ENCODE data around the gene RHCG. TPM values are rescaled to one million over a fixed set of nuclear protein-coding genes. Genes with fewer than 3 reads are reported as not detected.

RHCG gene
- total and polyA plus RNA-seq, 5 donors from 2014 or later: not detected

DNA sequence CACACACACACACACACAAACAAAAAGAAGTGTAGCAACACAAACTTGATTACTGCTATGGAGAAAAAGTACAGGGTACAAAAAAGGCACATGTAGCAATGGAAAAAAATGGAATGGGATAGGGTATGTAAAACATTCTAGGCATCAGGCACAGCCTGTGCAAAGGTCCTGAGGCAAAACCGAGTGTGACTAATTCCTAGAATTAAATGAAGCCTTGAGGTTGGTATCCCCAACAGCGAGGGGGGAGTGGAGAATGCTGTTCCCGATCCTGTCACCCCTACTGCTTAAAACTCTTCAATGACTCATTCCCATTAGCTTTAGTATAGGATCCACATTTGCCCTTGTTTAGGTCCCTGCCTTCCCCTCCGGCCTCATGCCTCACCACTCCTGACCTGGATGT, 37.9 kb downstream of the RHCG start:
- no peaks in the 10 kb centered on the region for H3K36me3 ChIP-seq (ENCODE audit: control insufficient read depth, insufficient read depth, low read length)
- Mint-ChIP-seq H3K4me1 (no peaks in the 10 kb centered on the region), H3K36me3 (no peaks in the 10 kb centered on the region), H3K27ac (peak overlapping the region in 1 of 3 donors; percentile 15), H3K9me3 (peaks cover 0 to 19% (median 3%) of the 10 kb centered on the region in 7 donors), H3K4me3 (no peak overlapping the region), H3K27me3 (peaks cover 28% of the 10 kb centered on the region)
- H3K27ac ChIP-seq (ENCODE audit: insufficient read depth, low read length, poor library complexity, severe bottlenecking): no peak overlapping the region
- DNase-seq (no peak), ATAC-seq (ENCODE audit: low read depth in 2 of 2) (no peak)
- no peak overlapping the region for H3K4me3 ChIP-seq (ENCODE audit: low read depth, low read length)
- H3K4me1 ChIP-seq (ENCODE audit: control insufficient read depth, insufficient read depth, low read length, poor library complexity, severe bottlenecking): no peaks in the 10 kb centered on the region
- peaks cover 7 to 11% of the 10 kb centered on the region in 2 experiments for H3K9me3 ChIP-seq (ENCODE audit: control insufficient read depth in 2 of 2, low read length in 2 of 2)
- H3K27me3 ChIP-seq (ENCODE audit: control insufficient read depth, insufficient read depth, low read length): peaks cover 6% of the 10 kb centered on the region

DNA sequence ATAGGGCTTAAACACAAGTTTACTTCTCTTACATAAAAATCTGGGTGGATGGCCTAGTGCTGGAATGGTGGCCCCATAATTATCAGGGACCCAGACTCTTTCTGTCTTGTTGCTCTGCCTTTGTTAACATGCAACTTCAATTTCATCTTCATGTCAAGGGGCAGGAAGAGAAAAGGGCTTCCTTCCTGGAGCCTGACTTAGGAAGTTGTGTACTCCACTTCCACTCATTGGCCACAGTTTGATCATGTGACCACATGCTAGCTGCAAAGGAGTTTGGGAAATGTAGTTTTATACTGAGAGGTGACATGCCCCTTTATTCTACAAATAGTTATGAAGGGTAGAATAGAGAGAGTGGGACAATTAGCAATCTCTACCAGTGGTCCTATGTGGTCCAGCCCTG, 39.3 kb downstream of the RHCG start:
- Mint-ChIP-seq H3K4me3 (no peak overlapping the region), H3K36me3 (no peaks in the 10 kb centered on the region)

DNA sequence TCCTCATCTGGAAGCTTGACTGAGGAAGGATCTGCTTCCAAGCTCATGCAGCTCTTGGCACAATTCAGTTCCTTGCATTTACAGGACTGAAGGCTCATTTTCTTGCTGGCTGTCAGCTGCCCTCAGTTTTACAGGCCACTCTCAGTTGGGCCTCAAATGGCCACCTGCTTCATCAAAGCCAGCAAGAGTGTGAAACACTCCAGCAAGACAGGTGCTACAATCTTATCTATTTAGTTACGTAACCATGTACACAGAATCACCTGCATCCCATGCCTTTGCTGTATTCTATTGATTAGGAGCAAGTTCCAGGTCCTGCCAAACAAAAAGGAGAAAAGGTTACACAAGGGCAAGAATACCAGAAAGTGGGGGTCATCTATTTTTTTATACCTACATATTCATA, 40.8 kb downstream of the RHCG start:
- Mint-ChIP-seq H3K36me3 (no peaks in the 10 kb centered on the region), H3K9me3 (peaks cover 0 to 21% (median 3%) of the 10 kb centered on the region in 7 donors), H3K27me3 (peaks cover 54% of the 10 kb centered on the region), H3K4me1 (no peaks in the 10 kb centered on the region), H3K27ac (no peak overlapping the region), H3K4me3 (no peak overlapping the region)
- Histone ChIP-seq H3K9me3 (ENCODE audit: control insufficient read depth in 2 of 2, low read length in 2 of 2) (peaks cover 7 to 11% of the 10 kb centered on the region in 2 experiments), H3K4me3 (ENCODE audit: low read depth, low read length) (no peak overlapping the region), H3K27ac (ENCODE audit: insufficient read depth, low read length, poor library complexity, severe bottlenecking) (no peak overlapping the region), H3K36me3 (ENCODE audit: control insufficient read depth, insufficient read depth, low read length) (no peaks in the 10 kb centered on the region), H3K27me3 (ENCODE audit: control insufficient read depth, insufficient read depth, low read length) (peaks cover 6% of the 10 kb centered on the region), H3K4me1 (ENCODE audit: control insufficient read depth, insufficient read depth, low read length, poor library complexity, severe bottlenecking) (no peaks in the 10 kb centered on the region)
- DNase-seq (no peak), ATAC-seq (ENCODE audit: low read depth in 2 of 2) (no peak)

More for the DNA sequence above, 39.3 kb downstream of the RHCG start:
- Mint-ChIP-seq H3K9me3 (peaks cover 0 to 19% (median 3%) of the 10 kb centered on the region in 7 donors), H3K4me1 (no peaks in the 10 kb centered on the region), H3K27me3 (peaks cover 41% of the 10 kb centered on the region), H3K27ac (no peak overlapping the region)
- H3K27ac ChIP-seq (ENCODE audit: insufficient read depth, low read length, poor library complexity, severe bottlenecking): no peak overlapping the region
- DNase-seq (peak in 1 of 3 donors; percentile 46), ATAC-seq (ENCODE audit: low read depth in 2 of 2) (no peak)
- H3K4me3 ChIP-seq (ENCODE audit: low read depth, low read length): no peak overlapping the region
- no peaks in the 10 kb centered on the region for H3K36me3 ChIP-seq (ENCODE audit: control insufficient read depth, insufficient read depth, low read length)
- H3K27me3 ChIP-seq (ENCODE audit: control insufficient read depth, insufficient read depth, low read length): peaks cover 6% of the 10 kb centered on the region
- peaks cover 7 to 11% of the 10 kb centered on the region in 2 experiments for H3K9me3 ChIP-seq (ENCODE audit: control insufficient read depth in 2 of 2, low read length in 2 of 2)
- no peaks in the 10 kb centered on the region for H3K4me1 ChIP-seq (ENCODE audit: control insufficient read depth, insufficient read depth, low read length, poor library complexity, severe bottlenecking)

DNA sequence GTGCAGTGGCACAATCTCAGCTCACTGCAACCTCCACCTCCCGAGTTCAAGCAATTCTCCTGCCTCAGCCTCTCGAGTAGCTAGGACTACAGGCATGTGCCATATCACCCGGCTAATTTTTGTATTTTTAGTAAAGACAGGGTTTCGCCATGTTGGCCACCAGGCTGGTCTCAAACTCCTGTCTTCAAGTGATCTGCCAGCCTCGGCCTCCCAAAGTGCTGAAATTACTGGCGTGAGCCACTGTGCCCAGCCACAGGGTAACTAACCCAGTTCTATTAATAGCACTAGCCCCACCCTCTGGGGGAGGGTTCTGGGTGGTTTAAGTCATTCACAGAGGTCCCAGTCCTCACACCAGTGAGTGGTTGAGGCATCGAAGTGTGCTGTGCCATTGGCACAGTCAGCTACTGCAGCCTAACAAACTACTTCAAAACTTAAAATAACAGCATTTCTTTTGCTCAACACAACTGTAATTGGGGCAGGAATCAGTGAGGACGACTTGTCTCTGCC, 44.0 kb downstream of the RHCG start:
- H3K4me1 Mint-ChIP-seq: no peaks in the 10 kb centered on the region
- Histone ChIP-seq H3K9me3 (ENCODE audit: control insufficient read depth in 2 of 2, low read length in 2 of 2) (peaks cover 7 to 10% of the 10 kb centered on the region in 2 experiments), H3K4me1 (ENCODE audit: control insufficient read depth, insufficient read depth, low read length, poor library complexity, severe bottlenecking) (no peaks in the 10 kb centered on the region), H3K36me3 (ENCODE audit: control insufficient read depth, insufficient read depth, low read length) (no peaks in the 10 kb centered on the region), H3K4me3 (ENCODE audit: low read depth, low read length) (no peak overlapping the region), H3K27me3 (ENCODE audit: control insufficient read depth, insufficient read depth, low read length) (peaks cover 5% of the 10 kb centered on the region), H3K27ac (ENCODE audit: insufficient read depth, low read length, poor library complexity, severe bottlenecking) (no peak overlapping the region)
- no peak for ATAC-seq (ENCODE audit: low read depth in 2 of 2)
- peaks cover 41% of the 10 kb centered on the region for H3K27me3 Mint-ChIP-seq
- H3K9me3 Mint-ChIP-seq: peaks cover 0 to 12% (median 4%) of the 10 kb centered on the region in 7 donors
- H3K36me3 Mint-ChIP-seq: no peaks in the 10 kb centered on the region
- no peak overlapping the region for H3K27ac Mint-ChIP-seq
- no peak for DNase-seq
- no peak overlapping the region for H3K4me3 Mint-ChIP-seq

DNA sequence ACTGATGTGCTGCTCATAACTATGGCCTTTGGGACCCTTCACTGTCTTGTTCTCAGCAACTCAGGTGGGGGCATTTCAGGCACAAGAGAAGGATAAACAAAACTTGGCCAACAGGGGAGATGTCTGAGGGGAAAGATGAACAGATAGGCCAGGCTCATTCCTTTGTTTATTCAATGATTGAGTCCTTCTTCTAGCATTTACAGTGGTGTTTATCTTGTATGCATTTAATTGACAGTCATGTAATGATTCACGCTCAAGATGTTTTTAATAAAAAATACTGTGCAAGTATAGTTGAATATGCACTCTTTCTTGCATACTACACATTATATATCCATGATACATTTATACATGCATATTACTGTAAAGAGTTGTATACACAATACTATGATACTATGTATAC, 44.5 kb downstream of the RHCG start:
- H3K27ac Mint-ChIP-seq: no peak overlapping the region
- H3K27me3 Mint-ChIP-seq: peaks cover 46% of the 10 kb centered on the region
- H3K9me3 Mint-ChIP-seq: peaks cover 0 to 8% (median 4%) of the 10 kb centered on the region in 7 donors

DNA sequence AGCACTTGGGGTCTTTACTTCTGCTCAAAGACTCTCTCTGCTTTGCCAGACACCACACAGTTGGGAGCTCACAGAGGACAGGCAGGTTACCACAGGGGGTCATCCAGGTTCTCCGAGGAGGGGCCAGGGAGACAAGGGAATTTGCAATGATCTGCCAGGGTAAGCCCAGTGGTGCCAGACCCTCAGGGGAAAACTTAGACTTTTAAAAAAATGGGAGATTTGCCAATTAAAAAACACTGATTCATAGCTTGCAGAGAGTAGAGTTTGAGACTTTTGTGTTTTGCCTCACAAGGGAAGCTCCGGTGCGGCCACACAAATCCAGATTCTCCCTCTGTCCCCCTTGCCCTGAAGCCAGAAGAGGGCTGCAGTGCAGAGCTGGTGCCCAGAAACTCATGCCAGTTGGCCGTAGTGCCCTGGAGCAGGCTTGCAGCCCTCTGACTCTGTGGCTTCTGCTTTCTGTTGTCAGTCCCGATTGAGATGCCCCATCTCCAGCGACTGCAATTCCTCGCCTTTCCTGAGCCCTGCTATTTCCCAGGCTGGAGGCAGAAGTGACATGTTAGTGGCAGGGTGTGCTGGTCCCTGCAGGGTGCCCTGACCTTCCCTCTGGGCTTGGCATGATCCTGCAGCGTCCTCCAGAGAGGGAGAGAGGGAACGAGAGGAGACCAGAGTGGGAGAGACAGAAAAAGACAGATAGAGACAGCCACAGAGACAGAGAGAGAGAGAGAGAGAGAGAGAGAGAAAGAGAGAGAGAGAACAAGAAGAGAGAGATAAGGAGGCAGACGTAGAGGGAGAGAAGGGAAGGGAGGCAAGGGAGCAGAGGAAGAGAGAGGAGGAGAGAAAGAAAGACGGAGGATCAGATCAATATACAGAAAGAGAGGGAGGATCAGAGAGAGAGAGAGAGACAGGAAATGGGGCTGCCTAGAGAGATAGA, 46.0 kb downstream of the RHCG start:
- Histone ChIP-seq H3K27ac (ENCODE audit: insufficient read depth, low read length, poor library complexity, severe bottlenecking) (no peak overlapping the region), H3K4me1 (ENCODE audit: control insufficient read depth, insufficient read depth, low read length, poor library complexity, severe bottlenecking) (no peaks in the 10 kb centered on the region), H3K36me3 (ENCODE audit: control insufficient read depth, insufficient read depth, low read length) (no peaks in the 10 kb centered on the region), H3K4me3 (ENCODE audit: low read depth, low read length) (no peak overlapping the region), H3K27me3 (ENCODE audit: control insufficient read depth, insufficient read depth, low read length) (peaks cover 5% of the 10 kb centered on the region), H3K9me3 (ENCODE audit: control insufficient read depth in 2 of 2, low read length in 2 of 2) (no peaks in the 10 kb centered on the region)
- Mint-ChIP-seq H3K36me3 (no peaks in the 10 kb centered on the region), H3K4me1 (peaks cover 0 to 2% (median 0%) of the 10 kb centered on the region in 4 donors), H3K27me3 (peaks cover 49% of the 10 kb centered on the region), H3K4me3 (no peak overlapping the region), H3K9me3 (peaks cover 0 to 4% (median 1%) of the 10 kb centered on the region in 7 donors), H3K27ac (no peak overlapping the region)
- no peak for DNase-seq
- ATAC-seq (ENCODE audit: low read depth in 2 of 2): no peak

More for the DNA sequence above, 44.5 kb downstream of the RHCG start:
- H3K36me3 Mint-ChIP-seq: no peaks in the 10 kb centered on the region
- no peaks in the 10 kb centered on the region for H3K4me1 Mint-ChIP-seq
- no peak overlapping the region for H3K4me3 ChIP-seq (ENCODE audit: low read depth, low read length)
- H3K27me3 ChIP-seq (ENCODE audit: control insufficient read depth, insufficient read depth, low read length): peaks cover 5% of the 10 kb centered on the region
- no peaks in the 10 kb centered on the region for H3K4me1 ChIP-seq (ENCODE audit: control insufficient read depth, insufficient read depth, low read length, poor library complexity, severe bottlenecking)
- no peak overlapping the region for H3K4me3 Mint-ChIP-seq
- ATAC-seq (ENCODE audit: low read depth in 2 of 2): no peak
- no peak overlapping the region for H3K27ac ChIP-seq (ENCODE audit: insufficient read depth, low read length, poor library complexity, severe bottlenecking)
- DNase-seq: no peak
- H3K9me3 ChIP-seq (ENCODE audit: control insufficient read depth in 2 of 2, low read length in 2 of 2): peaks cover 3 to 5% of the 10 kb centered on the region in 2 experiments
- H3K36me3 ChIP-seq (ENCODE audit: control insufficient read depth, insufficient read depth, low read length): no peaks in the 10 kb centered on the region

DNA sequence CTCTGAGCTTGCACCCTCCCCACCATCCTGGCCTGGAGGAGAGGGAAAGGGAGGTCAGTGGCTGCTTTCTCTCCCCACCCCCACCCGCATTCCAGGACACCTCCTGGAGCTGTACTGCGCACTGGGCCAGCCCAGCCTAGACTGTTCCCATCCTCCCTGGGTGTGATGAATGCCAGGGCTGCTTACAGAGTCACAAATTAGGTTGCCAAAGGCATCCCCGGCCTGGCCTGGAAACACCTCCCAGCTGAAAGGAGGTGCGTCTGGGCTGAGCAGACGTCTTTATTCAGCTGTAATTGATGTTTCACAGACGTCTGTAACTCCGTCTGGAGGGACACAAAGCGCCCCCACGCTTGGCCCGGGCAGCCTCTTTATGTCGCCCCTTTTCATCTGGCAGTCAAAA, 47.6 kb downstream of the RHCG start:
- Histone ChIP-seq H3K4me1 (ENCODE audit: control insufficient read depth, insufficient read depth, low read length, poor library complexity, severe bottlenecking) (no peaks in the 10 kb centered on the region), H3K9me3 (ENCODE audit: control insufficient read depth in 2 of 2, low read length in 2 of 2) (no peaks in the 10 kb centered on the region), H3K36me3 (ENCODE audit: control insufficient read depth, insufficient read depth, low read length) (no peaks in the 10 kb centered on the region), H3K27ac (ENCODE audit: insufficient read depth, low read length, poor library complexity, severe bottlenecking) (no peak overlapping the region), H3K4me3 (ENCODE audit: low read depth, low read length) (no peak overlapping the region), H3K27me3 (ENCODE audit: control insufficient read depth, insufficient read depth, low read length) (peaks cover 2% of the 10 kb centered on the region)
- ATAC-seq (ENCODE audit: low read depth in 2 of 2): no peak
- H3K4me1 Mint-ChIP-seq: peaks cover 0 to 2% (median 0%) of the 10 kb centered on the region in 4 donors
- H3K27ac Mint-ChIP-seq: no peak overlapping the region
- H3K9me3 Mint-ChIP-seq: peaks cover 0 to 4% (median 0%) of the 10 kb centered on the region in 7 donors
- no peaks in the 10 kb centered on the region for H3K36me3 Mint-ChIP-seq
- no peak overlapping the region for H3K4me3 Mint-ChIP-seq
- peaks cover 52% of the 10 kb centered on the region for H3K27me3 Mint-ChIP-seq
- no peak for DNase-seq
